Measurements from ENCODE around the gene GPR142.

GPR142 gene

DNA sequence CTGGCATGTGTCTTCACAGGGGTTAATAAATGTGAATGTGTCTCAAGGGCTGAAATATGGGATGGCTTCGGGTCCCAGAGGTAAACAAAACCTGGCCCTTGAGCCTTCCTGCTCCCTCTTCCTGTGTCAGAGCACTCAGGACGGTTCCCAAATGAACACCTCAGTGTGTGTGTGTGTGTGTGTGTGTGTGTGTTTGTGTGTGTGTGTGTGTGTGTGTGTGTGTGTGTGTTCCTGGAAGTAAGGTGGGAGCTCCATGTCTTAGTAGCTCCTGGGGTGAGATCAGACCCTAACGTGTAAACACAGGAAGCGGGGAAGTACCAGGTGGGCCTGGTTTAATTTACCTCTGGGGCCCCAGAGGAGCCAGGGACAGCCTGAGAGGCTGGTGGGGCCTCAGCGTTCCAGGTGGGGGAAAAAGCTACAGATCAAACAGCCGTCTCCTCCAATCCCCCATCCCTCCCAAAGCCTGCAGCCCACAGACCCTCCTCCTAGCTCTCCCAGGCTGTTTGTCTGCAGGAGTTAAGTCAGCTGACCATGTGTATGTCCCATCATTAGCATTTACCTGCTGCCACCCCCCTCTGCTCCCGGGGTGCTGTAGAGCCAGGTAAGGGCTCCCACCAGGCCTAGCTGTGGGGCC lies 35.2 kb upstream of the GPR142 start:
- Histone ChIP-seq H3K9me3 (ENCODE audit: insufficient read depth, low read length, severe bottlenecking) (no peaks in the 10 kb centered on the region), H3K4me1 (ENCODE audit: insufficient read depth, low read length) (no peaks in the 10 kb centered on the region), H3K27me3 (ENCODE audit: insufficient read depth, low read length, poor library complexity) (peaks cover 18% of the 10 kb centered on the region), H3K9ac (ENCODE audit: low read depth, low read length) (no peak overlapping the region), H3K36me3 (ENCODE audit: insufficient read depth, low read length) (no peaks in the 10 kb centered on the region), H2AFZ (ENCODE audit: low read depth, low read length) (no peak overlapping the region), H3K27ac (ENCODE audit: low read length) (no peak overlapping the region), H3K79me2 (ENCODE audit: insufficient read depth, low read length) (no peaks in the 10 kb centered on the region), H3K4me2 (ENCODE audit: insufficient read depth, low read length) (no peak overlapping the region), H3K4me3 (ENCODE audit: low read depth in 1 of 2, low read length in 2 of 2) (no peak overlapping the region), H4K20me1 (ENCODE audit: insufficient read depth, low read length) (no peaks in the 10 kb centered on the region; the same call in none of the 2 replicates)
- TF ChIP-seq EZH2 (IDR thresholded peaks at IDR 0.05; ENCODE audit: borderline replicate concordance, low read depth, low read length, severe bottlenecking): no peak
- TF ChIP-seq, protein P1, sequence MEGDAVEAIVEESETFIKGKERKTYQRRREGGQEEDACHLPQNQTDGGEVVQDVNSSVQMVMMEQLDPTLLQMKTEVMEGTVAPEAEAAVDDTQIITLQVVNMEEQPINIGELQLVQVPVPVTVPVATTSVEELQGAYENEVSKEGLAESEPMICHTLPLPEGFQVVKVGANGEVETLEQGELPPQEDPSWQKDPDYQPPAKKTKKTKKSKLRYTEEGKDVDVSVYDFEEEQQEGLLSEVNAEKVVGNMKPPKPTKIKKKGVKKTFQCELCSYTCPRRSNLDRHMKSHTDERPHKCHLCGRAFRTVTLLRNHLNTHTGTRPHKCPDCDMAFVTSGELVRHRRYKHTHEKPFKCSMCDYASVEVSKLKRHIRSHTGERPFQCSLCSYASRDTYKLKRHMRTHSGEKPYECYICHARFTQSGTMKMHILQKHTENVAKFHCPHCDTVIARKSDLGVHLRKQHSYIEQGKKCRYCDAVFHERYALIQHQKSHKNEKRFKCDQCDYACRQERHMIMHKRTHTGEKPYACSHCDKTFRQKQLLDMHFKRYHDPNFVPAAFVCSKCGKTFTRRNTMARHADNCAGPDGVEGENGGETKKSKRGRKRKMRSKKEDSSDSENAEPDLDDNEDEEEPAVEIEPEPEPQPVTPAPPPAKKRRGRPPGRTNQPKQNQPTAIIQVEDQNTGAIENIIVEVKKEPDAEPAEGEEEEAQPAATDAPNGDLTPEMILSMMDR (IDR thresholded peaks at IDR 0.05; ENCODE audit: borderline replicate concordance, extremely low read depth, low read length, poor library complexity, severe bottlenecking): no peak
- ATAC-seq (ENCODE audit: insufficient read depth, low read depth) (no peak), DNase-seq (no peak)

DNA sequence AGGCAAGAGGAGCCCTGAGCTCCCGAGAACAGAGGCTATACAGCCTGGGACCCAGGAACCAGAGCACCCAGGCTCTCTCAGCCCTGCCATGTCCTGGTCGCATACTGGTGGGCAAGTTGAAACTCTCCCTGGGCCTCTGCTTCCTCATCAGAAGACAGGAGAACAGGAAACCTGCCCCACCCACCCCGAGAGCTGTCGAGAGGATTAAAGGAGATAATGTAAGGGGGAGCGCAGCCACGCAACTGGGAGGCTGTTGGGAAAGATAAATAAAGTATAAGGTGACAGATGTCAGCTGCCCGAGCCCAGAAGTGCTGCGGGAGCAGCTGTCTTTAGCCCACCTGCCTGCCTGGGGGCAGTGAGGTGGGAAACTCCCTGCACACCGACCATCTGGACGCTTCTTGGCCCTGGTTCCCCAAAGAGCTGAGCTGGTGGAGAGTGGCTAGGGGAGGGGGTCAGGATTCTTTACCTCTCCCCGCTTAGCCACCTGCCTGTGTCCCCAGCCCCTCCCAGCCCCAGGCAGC lies 34.5 kb upstream of the GPR142 start:
- Histone ChIP-seq H3K9ac (ENCODE audit: low read depth, low read length) (no peak overlapping the region), H3K27me3 (ENCODE audit: insufficient read depth, low read length, poor library complexity) (peaks cover 18% of the 10 kb centered on the region), H4K20me1 (ENCODE audit: insufficient read depth, low read length) (no peaks in the 10 kb centered on the region; the same call in none of the 2 replicates), H3K4me1 (ENCODE audit: insufficient read depth, low read length) (no peaks in the 10 kb centered on the region), H3K4me2 (ENCODE audit: insufficient read depth, low read length) (no peak overlapping the region), H3K79me2 (ENCODE audit: insufficient read depth, low read length) (no peaks in the 10 kb centered on the region), H3K36me3 (ENCODE audit: insufficient read depth, low read length) (no peaks in the 10 kb centered on the region), H3K4me3 (ENCODE audit: low read depth in 1 of 2, low read length in 2 of 2) (no peak overlapping the region), H3K9me3 (ENCODE audit: insufficient read depth, low read length, severe bottlenecking) (no peaks in the 10 kb centered on the region), H2AFZ (ENCODE audit: low read depth, low read length) (no peak overlapping the region), H3K27ac (ENCODE audit: low read length) (no peak overlapping the region)
- ATAC-seq (ENCODE audit: insufficient read depth, low read depth): no peak
- no peak for DNase-seq
- TF ChIP-seq EZH2 (IDR thresholded peaks at IDR 0.05; ENCODE audit: borderline replicate concordance, low read depth, low read length, severe bottlenecking): no peak
- TF ChIP-seq, protein P1 (IDR thresholded peaks at IDR 0.05; ENCODE audit: borderline replicate concordance, extremely low read depth, low read length, poor library complexity, severe bottlenecking): no peak

DNA sequence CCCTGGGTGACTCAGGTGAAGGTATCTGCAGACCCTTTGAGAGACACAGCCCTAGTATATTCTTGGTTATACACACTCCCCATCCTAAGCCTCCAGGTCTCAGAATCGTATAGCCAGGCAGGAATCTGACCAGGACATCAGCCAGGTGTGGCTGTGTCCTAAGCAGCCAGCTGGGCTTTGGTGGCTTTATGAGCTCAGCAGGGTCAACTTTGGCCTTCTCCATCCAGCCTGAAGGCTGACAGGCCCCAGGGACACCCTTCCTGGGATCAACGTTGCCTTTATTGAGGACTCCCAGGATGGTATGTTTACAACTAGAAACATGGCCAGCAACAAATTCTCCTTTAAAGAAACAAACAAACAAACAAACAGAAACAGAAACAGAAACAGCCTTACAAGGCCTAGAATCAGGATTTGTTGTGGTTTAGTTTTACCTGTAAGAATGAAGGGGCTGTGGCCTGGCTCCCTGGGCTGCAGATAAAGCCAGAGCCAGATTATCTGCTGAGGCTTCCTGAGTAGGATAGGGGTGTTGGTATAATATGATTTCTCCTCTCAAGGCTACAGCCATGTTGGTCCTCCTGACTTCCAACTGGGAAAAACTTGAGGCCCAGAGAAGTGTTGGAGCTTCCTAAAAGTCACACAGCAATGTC lies 32.8 kb upstream of the GPR142 start:
- no peak for TF ChIP-seq EZH2 (IDR thresholded peaks at IDR 0.05; ENCODE audit: borderline replicate concordance, low read depth, low read length, severe bottlenecking)
- TF ChIP-seq, protein P1 (IDR thresholded peaks at IDR 0.05; ENCODE audit: borderline replicate concordance, extremely low read depth, low read length, poor library complexity, severe bottlenecking): no peak
- no peak overlapping the region for H3K9ac ChIP-seq (ENCODE audit: low read depth, low read length)
- H4K20me1 ChIP-seq (ENCODE audit: insufficient read depth, low read length): no peaks in the 10 kb centered on the region
- ATAC-seq (ENCODE audit: insufficient read depth, low read depth) (no peak), DNase-seq (no peak)
- H3K79me2 ChIP-seq (ENCODE audit: insufficient read depth, low read length): no peaks in the 10 kb centered on the region
- H3K36me3 ChIP-seq (ENCODE audit: insufficient read depth, low read length): no peaks in the 10 kb centered on the region
- H3K27ac ChIP-seq (ENCODE audit: low read length): no peak overlapping the region
- no peaks in the 10 kb centered on the region for H3K4me1 ChIP-seq (ENCODE audit: insufficient read depth, low read length)
- no peak overlapping the region for H3K4me3 ChIP-seq (ENCODE audit: low read depth in 1 of 2, low read length in 2 of 2)
- no peak overlapping the region for H2AFZ ChIP-seq (ENCODE audit: low read depth, low read length)
- no peaks in the 10 kb centered on the region for H3K9me3 ChIP-seq (ENCODE audit: insufficient read depth, low read length, severe bottlenecking)
- no peak overlapping the region for H3K4me2 ChIP-seq (ENCODE audit: insufficient read depth, low read length)
- H3K27me3 ChIP-seq (ENCODE audit: insufficient read depth, low read length, poor library complexity): peaks cover 18% of the 10 kb centered on the region
